NCI-H2196 (cell line): ENCODE results near the gene PTGR1.
A peak's percentile ranks its signal among the peaks of the same experiment; 100 is the strongest.
"Not testable (repeated sequence)": the region's sequence is repeated elsewhere in the genome, so short reads cannot be mapped to it uniquely, and the experiment has no call there.

ENCODE experiments used
- DNase-seq: peaks from one replicate; lab custom pipeline; 2025; ENCODE audit not compliant: unreplicated experiment; lab: John Stamatoyannopoulos, UW

PTGR1 gene

GRCh38 chr9:111599092-111599954 is at the start of gene PTGR1:
PTGR1 (minus strand) TSS chr9:111599647; CDS start chr9:111597422, 2,225 bp downstream.
- peak; percentile 7 for DNase-seq

GRCh38 chr9:111649016-111649415 is 49.6 kb upstream of the PTGR1 start:
- DNase-seq, result no peak

- DNase-seq, result no peak
These were observed 48.6 kb upstream of the PTGR1 start for GRCh38 chr9:111648066-111648465.

GRCh38 chr9:111646417-111646816 is 47.0 kb upstream of the PTGR1 start:
- DNase-seq, result no peak

- DNase-seq, result no peak
These were observed 46.4 kb upstream of the PTGR1 start for GRCh38 chr9:111645806-111646205.

- no peak for DNase-seq
These were observed 44.8 kb upstream of the PTGR1 start for GRCh38 chr9:111644195-111644772.

- no peak for DNase-seq
These were observed 38.0 kb upstream of the PTGR1 start for GRCh38 chr9:111637421-111637950.

- no peak for DNase-seq
These were observed 35.4 kb upstream of the PTGR1 start for GRCh38 chr9:111634860-111635259.

- no peak for DNase-seq
These were observed 33.9 kb upstream of the PTGR1 start for GRCh38 chr9:111633389-111633736.

- DNase-seq, result no peak
These were observed 33.4 kb upstream of the PTGR1 start for GRCh38 chr9:111632695-111633388.

GRCh38 chr9:111632060-111632459 is 32.6 kb upstream of the PTGR1 start:
- no peak for DNase-seq

GRCh38 chr9:111631214-111631971 is 31.9 kb upstream of the PTGR1 start, which contains the start of gene DNAJC25:
DNAJC25 (plus strand) TSS chr9:111631334; CDS start chr9:111631408, 74 bp downstream.
- DNase-seq, result peak; percentile 95

- no peak for DNase-seq
These were observed 31.4 kb upstream of the PTGR1 start for GRCh38 chr9:111630964-111631213.

GRCh38 chr9:111630182-111630963 is 30.9 kb upstream of the PTGR1 start:
- no peak for DNase-seq

GRCh38 chr9:111628411-111628810 is 29.0 kb upstream of the PTGR1 start:
- no peak for DNase-seq

GRCh38 chr9:111627260-111627963 is 28.0 kb upstream of the PTGR1 start:
- no peak for DNase-seq

GRCh38 chr9:111622626-111623025 is 23.2 kb upstream of the PTGR1 start:
- no peak for DNase-seq

GRCh38 chr9:111621895-111622480 is 22.5 kb upstream of the PTGR1 start:
- peak; percentile 32 for DNase-seq

- DNase-seq, result not testable (repeated sequence)
These were observed 17.9 kb upstream of the PTGR1 start for GRCh38 chr9:111617349-111617748.
